ENCODE results near the gene SLCO4A1.

Gene SLCO4A1

DNA sequence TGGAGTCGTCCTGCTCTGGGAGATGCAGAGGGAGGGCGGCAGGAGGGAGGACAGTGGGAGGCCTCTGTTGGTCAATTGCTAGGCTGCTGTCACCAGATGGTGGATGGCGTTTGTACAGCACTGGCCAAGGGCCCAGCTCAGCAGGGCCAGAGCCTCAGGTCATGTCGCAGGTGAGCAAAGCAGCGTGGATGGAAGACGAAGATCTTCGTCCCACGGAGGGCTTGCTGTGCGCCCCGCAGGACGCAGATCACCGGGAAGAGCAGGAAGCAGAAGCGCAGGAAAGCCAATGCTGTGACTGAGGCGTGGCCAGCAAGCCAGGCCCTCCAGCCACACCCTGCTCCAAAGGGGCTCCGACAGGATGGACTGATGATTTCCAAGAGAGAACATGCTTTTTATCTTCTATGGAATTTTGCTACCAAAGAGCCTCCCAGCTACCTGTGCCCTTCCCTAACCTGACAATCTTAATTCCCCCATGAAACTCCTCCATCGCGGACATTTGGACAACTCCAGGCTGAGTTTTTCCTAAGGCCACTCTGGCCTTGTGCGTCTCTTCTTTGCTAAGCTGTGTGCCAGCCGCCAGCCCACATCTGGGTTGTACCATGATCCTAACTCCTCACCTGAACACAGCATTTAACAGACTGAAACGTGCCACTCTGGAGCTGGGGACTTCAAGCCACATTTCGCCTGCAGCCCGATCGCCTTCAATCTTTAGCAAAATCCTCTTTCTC is 3.5 kb upstream of the SLCO4A1 start:
- DNase-seq: no peak

DNA sequence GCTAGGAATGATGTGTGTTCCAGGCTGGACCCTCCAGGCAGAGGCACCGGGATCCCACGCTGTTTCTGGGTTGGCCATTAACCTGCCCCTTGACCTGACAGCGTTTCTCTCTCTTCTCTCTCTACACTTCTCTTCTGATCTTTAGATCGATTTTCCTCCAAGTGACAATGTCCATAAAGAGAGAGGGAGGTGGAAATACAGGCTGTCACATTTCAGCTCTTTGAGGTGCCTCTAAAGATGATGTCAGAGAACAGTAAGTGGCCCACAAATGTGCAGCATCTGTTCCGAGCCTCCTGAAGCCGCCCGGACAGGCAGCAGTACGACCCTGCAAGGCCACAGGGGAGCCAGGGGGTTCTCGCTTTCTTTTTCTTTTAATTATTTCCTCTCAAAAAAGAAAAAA is 2.5 kb upstream of the SLCO4A1 start:
- DNase-seq: no peak

- no peak for DNase-seq
Measured at GRCh38 chr20:62640870-62641269, 1.4 kb upstream of the SLCO4A1 start.

GRCh38 chr20:62641321-62642050 is 817 bp upstream of the SLCO4A1 start:
- peak; percentile 13 for DNase-seq

DNA sequence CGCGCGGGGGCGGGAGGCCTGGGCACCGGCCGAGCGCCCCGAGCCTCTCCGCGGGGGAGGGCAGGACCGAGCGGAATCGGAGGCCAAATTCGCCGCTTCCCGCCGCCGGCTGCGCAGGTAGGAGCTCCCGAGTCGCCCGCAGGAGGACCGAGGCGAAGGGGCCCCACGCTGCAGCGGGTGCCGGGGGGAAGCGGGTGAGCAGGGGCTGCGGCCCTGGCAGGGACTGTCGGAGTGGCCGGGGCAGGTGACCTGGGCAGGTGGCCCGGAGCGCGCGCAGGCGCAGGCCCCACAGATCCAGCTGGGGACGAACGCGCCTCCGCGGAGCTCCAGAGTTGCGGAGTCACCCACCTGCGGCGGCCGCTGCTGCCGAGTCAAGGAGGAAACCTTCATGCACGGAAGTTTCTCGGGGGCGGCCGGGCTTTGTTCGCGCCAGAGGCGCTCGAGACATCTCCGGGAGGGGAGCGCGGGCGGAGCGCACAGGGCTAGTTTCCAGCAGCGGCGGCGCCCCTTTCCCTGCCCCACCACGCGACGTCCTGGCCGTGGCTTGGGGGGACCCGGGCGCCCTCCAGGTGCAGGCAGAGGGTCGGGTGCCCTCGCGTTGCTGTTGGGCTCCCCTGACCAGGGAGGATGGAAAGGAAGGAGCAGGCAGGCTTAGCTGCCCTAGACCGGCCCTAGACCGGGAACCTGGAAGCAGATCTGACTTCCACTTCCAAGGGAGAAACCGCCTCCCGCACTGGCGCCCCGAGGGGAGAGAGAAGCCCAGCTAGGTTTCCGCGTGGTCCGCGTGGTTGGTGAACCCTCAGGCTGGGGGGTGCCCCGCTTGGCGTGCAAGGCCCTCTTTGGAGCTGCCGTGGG is 590 bp downstream of the SLCO4A1 start:
- DNase-seq: peak; percentile 55

- no peak for DNase-seq
Measured at GRCh38 chr20:62643521-62644043, 1.3 kb downstream of the SLCO4A1 start.

DNA sequence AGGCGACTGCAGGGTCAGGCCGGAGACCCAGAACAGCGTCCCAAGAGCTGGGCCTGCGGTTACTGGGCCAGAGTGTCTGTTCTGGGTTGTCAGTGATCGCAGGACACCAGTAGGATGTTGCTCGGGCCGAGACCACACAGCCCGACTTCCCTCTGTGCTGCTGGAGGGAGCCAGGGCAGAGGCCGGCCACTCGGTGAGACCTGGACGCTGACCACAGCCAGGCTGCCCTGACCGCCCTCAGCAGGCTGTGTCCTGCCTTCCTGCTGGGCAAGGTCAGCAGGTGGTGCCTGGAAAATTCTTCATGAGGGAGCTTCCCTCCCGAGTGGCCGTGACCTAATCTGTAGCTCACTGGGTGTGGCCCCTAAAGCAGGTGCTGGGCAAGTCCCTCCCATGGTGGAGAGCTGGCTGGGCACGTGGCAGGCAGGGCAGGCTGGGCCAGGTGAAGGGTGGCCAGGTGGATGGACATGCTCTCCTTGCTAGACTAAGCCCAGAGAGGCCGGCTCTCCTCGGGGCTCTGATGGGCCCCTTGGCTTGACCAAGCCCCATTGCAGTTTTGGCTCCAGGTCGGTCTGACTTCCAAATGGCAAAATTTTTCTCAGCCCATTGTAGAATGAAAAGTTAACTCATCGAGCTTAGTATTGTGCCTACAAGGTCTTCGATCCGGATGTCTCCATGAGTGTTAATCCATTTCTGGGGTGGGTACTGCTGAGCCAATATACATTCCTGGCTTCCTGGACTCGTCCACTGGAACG is 1.9 kb downstream of the SLCO4A1 start:
- DNase-seq: no peak

- peak; percentile 31 for DNase-seq
Measured at GRCh38 chr20:62644802-62645496, 2.6 kb downstream of the SLCO4A1 start.

DNA sequence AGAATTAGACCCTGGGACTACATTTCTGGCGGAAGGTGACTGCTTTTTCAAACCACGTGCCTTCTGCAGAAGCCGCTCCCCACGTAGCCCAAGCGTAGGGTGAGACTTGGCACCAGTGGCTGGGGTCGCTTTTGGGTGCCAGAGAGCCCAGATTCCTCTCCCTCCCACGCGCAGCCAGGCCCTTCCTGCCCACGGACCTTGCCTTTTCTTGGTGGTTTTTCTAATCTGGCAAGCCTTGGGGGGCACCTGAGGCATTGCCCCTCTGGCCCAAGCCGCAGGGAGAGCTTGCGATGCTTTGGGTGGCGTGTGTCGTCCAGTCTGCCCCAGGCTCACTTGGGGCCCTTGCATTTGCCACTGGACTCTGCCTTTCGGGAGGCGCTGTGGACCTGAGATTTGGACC is 3.3 kb downstream of the SLCO4A1 start:
- DNase-seq: no peak

DNA sequence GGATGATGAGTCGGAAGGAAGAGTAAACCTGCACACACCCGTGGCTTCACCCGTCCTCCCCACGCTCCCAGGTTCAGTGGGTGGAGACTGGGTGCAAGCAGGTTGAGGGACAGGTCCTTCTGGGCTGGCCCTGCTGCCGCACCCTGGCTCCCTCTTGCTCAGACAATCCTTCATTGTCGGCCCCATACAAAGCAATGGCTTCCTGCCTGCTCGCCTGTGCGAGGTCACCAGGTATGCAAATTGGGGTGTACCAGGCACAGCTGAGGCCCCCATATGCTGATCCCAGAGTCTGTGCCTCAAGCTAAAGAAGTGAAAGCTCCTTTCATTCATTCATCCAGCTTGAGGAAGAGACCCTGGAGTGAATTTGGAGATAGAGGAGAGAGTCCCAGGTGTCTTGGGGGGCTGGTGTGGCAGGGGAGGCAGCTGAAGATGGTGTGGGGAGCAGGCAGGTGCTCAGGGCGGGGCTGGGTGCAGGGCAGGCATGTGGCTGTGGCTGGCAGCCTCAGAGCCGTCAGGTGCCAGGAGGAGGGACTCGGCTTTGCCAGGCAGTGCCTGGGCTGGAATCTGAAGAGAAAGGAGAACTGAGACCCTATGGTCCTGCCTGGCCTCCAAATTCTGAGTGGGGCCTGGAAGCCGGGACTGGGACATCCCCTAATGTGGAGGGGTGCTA is 4.7 kb downstream of the SLCO4A1 start:
- no peak for DNase-seq

DNA sequence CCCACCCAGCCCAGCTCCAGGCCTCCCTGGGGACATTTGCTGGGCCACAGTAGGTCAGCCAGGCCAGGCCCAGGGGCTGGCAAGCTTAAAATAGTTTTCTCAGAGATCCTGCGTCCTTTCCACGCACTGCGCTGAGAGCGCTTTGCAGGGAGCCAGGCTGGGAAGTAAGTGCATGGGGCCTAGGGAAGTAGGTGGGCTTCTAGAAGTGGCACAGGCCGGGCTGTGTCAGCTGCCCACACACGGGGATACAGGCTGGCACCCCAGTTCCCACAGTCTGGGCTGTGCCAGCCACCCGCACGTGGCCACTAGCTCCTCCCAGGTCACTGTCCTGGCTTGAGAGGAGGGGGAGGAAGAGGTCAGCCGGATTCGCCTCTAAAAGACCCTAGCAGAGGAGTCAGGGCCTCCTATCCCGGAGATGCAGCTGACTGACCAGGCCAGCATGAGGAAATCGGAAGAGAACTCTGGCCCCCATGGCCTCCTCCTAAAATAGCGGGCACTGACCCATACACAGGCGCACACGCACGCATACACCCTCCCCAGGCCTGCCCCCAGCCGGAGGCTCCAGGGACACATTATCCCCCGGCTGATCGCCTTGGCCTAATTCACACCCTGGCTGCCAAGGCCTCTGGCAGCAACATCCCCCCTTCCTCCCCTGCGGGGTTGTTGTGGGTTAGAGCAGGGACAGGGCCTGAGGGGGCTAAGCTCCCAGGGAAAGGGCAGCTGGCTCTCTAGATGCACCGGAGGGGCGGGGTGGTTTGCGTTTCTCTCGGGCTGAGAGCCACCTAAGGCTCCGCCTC is 5.4 kb downstream of the SLCO4A1 start:
- no peak for DNase-seq

DNA sequence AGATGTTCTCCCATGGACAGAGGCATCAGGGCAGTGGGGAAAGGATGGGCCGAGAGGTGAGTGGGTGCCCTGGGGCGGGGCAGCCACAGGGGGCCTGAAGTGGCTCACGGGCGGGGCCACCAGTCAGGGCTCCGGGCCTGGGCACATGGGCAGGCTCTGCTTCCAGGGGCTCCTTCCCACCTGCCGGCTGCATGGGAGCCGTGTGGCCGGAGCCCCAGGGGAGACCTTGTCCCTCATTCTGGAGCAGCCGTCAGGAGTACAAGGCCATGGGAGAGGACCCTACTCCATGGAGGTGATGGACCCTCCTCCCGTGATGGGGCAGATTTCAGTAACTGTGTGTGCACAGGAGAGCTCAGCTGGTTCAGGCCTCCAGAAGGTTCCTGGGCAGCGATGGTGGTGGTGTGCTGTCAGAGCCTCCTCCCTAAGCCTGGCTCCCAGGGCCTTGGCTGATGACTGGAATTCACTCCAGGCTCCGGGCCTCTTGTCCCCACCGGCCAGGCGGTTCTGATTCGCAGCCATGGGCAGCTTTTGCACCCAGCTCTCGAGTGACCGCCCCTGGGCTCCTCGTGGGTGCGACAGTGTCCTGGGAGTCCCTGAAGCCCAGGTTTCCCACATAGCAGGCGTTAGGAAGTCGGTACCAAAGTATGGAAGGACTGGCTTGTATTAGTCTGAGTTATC is 6.2 kb downstream of the SLCO4A1 start:
- DNase-seq: no peak

DNA sequence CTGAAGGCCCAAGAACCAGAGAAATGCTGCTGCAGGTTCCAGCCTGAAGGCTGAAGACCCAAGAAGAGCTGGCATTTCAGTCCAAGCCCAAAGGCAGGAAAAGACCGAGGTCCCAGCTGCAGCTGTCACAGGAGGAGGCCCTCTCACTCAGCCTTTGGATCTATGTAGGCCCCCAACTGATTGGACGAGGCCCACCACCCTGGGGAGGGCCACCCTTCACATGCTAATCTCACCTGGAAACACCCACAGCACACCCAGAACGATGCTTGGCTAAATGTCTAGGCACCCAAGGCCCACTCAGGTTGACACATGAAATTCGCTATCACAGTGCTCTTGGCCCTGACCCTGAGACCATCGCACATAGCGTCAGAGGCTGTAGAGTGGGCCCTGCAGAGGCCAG is 6.8 kb downstream of the SLCO4A1 start:
- no peak for DNase-seq

DNA sequence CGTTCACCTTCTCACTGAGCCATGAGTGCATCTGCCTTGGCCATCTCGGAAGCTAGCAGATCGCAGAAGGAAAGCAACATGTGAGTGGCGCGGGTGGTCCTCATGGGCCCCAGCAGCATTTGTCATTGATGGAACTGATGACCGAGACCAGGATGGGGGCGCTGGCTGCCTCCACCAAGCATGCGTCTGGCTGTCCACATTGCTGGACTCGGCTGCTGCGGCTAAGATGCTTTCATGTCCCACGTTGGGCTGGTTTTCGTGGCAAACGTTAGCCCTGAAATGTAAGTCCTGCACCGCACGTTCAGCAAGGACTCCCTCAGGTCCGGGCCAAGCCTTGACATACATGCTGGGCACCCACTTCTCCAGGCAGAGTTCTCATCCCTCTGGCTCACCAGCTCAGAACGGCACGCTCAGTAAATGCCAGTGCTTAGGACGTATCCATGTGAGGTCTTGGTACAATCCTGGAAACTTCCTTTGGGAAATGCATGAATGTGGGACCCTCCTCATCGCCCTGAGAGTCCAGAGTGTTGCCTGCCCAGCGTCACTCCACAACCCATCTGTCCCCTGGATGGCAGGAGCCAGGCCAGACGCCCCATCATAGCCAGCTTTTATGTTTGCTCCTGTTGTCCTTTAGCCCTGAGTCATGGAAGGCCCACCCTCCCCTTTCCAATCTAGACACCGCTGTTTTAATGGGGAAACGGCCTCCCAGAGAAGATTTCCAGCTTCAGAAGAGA is 8.4 kb downstream of the SLCO4A1 start:
- DNase-seq: no peak

- peak; percentile 88 for DNase-seq
Measured at GRCh38 chr20:62651285-62652021, 9.2 kb downstream of the SLCO4A1 start.

GRCh38 chr20:62652041-62652893 is 10.0 kb downstream of the SLCO4A1 start:
- DNase-seq: peak; percentile 83

- DNase-seq: no peak
Measured at GRCh38 chr20:62652894-62653305, 10.6 kb downstream of the SLCO4A1 start.
